Tibial nerve (tissue), 4 donors: ENCODE measurements around the gene MICU1. TPM values are rescaled to one million over a fixed set of nuclear protein-coding genes. Genes with fewer than 3 reads are reported as not detected.

Experiments
- DNase-seq, 2 donors: peaks; one replicate each; pipeline ENCODE4 v3.0.0-alpha.2; 2019; ENCODE audit warnings: low spot score in 2 of 2
- H3K27ac ChIP-seq, 4 donors: fragments of 200-600 bp; sonication (generic) in 3 of 4; one replicate each; pipeline ENCODE4 v1.5.1; 2017 to 2019; ENCODE audit warnings: mild to moderate bottlenecking in 1 of 4
- H3K27me3 ChIP-seq, 2 donors: fragments of 200-600 bp; sonication (generic) in 1 of 2; one replicate each; pipeline versions ENCODE4 v1.5.1 to v1.6.0; 2017 to 2019
- H3K36me3 ChIP-seq, 3 donors: fragments of 200-600 bp; sonication (generic); one replicate each; pipeline ENCODE4 v1.5.1; 2018 to 2019
- H3K4me1 ChIP-seq, 4 donors: fragments of 200-600 bp; sonication (generic) in 3 of 4; one replicate each; pipeline ENCODE4 v1.5.1; 2017 to 2019
- H3K4me3 ChIP-seq, 4 donors: fragments of 200-600 bp; sonication (generic) in 3 of 4; one replicate each; pipeline ENCODE4 v1.5.1; 2017 to 2019; ENCODE audit warnings: mild to moderate bottlenecking in 1 of 4, moderate library complexity in 1 of 4
- H3K9me3 ChIP-seq, 4 donors: fragments of 200-600 bp; sonication (generic) in 3 of 4; one replicate each; pipeline ENCODE4 v1.5.1; 2017 to 2019
- CTCF ChIP-seq, 5 experiments: fragments of 200-600 bp in 3 of 5; fragments of 450-650 bp in 2 of 5; sonication (generic) in 3 of 5; IDR thresholded peaks; one replicate each; pipeline ENCODE4 v1.5.1; 2016 to 2019; ENCODE audit warnings: antibody characterized with exemption in 5 of 5, mild to moderate bottlenecking in 3 of 5, moderate library complexity in 2 of 5
- EP300 ChIP-seq, 2 donors: sonication (generic); formaldehyde crosslinking; IDR thresholded peaks; one replicate each; pipeline ENCODE4 v1.6.1; 2017; ENCODE audit warnings: antibody characterized with exemption in 2 of 2, mild to moderate bottlenecking in 1 of 2
- POLR2A ChIP-seq, 2 donors: fragments of 450-650 bp; IDR thresholded peaks; one replicate each; pipeline ENCODE4 v1.6.1; 2017; ENCODE audit warnings: antibody characterized with exemption in 2 of 2, mild to moderate bottlenecking in 2 of 2, moderate library complexity in 2 of 2
- WGBS, 2 donors: methylation state at CpG; one replicate each; pipeline ENCODE4 v1.1.5; 2018; 5-methylcytosine and 5-hydroxymethylcytosine counted together
- total RNA-seq, 4 donors: library from RNA; depleted of rRNA; stranded (reverse); fragments of >200 nt; gene quantifications; one replicate each; pipeline ENCODE4 v1.1.0, GENCODE V29; 2016

MICU1 gene
- total RNA-seq, 4 donors from 2014 or later = 19.4 to 46.5 (median 35.8) TPM

DNA sequence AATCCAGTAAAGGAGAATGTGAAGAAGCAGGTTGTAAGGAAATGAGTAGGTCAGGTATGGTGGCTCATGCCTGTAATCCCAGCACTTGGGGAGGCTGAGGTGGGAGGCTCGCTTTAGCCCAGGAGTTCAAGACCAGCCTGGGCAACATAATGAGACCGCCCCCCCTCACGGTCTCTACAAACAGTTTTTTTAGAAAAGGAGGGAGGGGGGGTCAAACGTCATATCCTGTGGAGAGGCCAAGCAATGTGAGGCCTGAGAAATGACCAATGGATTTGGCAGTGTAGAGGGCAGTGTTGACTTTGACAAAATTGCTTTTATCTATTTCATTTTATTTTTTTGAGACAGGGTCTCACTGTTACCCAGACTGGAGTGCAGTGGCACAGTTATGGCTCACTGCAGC lies 268.9 kb downstream of the MICU1 start:
- no peak overlapping the region for H3K4me3 ChIP-seq
- WGBS, 2 donors = 60 to 63% methylated on average over 4 of the region's 4 CpGs
- H3K4me1 ChIP-seq = peaks cover 0 to 25% (median 14%) of the 10 kb centered on the region in 4 donors

DNA sequence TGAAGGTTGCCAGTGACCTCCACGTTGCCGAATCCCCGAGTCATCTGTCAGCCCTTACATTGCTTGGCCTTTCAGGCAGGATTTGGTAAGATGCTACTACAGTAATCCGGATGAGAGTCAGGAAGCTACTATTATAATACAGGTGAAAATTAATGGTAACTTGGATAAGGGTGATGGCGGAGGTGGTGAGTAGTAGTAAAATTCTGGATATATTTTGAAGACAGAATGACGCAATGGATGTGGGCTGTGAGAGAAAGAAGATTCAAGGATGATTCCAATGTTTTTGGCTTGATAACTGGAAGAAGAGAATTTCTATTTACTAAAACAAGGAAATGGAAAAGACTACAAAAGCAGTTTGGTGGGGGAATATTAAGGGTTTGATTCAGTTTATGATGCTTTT lies 269.8 kb downstream of the MICU1 start:
- Histone ChIP-seq H3K27me3 (no peaks in the 10 kb centered on the region), H3K4me3 (no peak overlapping the region), H3K36me3 (peaks cover 0 to 6% (median 0%) of the 10 kb centered on the region in 3 donors), H3K4me1 (peaks cover 0 to 33% (median 14%) of the 10 kb centered on the region in 4 donors), H3K9me3 (no peaks in the 10 kb centered on the region), H3K27ac (no peak overlapping the region)
- 91 to 94% methylated on average over 6 of the region's 6 CpGs for WGBS, 2 donors
- no peak for DNase-seq
- TF ChIP-seq CTCF (IDR thresholded peaks at IDR 0.05) (no peak), EP300 (IDR thresholded peaks at IDR 0.05) (no peak)

More for the DNA sequence above, 268.9 kb downstream of the MICU1 start:
- no peaks in the 10 kb centered on the region for H3K36me3 ChIP-seq
- H3K27ac ChIP-seq = no peak overlapping the region
- no peak for TF ChIP-seq EP300 (IDR thresholded peaks at IDR 0.05)
- no peak for TF ChIP-seq POLR2A (IDR thresholded peaks at IDR 0.05)
- no peak for TF ChIP-seq CTCF (IDR thresholded peaks at IDR 0.05)
- no peak for DNase-seq
- H3K9me3 ChIP-seq = no peaks in the 10 kb centered on the region
- no peaks in the 10 kb centered on the region for H3K27me3 ChIP-seq

- Histone ChIP-seq H3K27ac (peak overlapping the region; percentile 91 to 100 (median 94)), H3K4me3 (peak overlapping the region; percentile 78 to 94 (median 78)), H3K27me3 (no peaks in the 10 kb centered on the region), H3K9me3 (no peaks in the 10 kb centered on the region), H3K4me1 (peaks cover 0 to 38% (median 14%) of the 10 kb centered on the region in 4 donors), H3K36me3 (peaks cover 0 to 14% (median 0%) of the 10 kb centered on the region in 3 donors)
- no peak for TF ChIP-seq POLR2A (IDR thresholded peaks at IDR 0.05)
- TF ChIP-seq EP300 (IDR thresholded peaks at IDR 0.05) = no peak
- no peak for TF ChIP-seq CTCF (IDR thresholded peaks at IDR 0.05)
- 29 to 33% methylated on average over 7 of the region's 7 CpGs for WGBS, 2 donors
- DNase-seq = no peak
Observed at GRCh38 chr10:72355214-72355555, 270.7 kb downstream of the MICU1 start.

- Histone ChIP-seq H3K27me3 (no peaks in the 10 kb centered on the region), H3K36me3 (peaks cover 0 to 20% (median 0%) of the 10 kb centered on the region in 3 donors), H3K4me1 (peaks cover 0 to 43% (median 14%) of the 10 kb centered on the region in 4 donors), H3K4me3 (peak within 1 kb of the TSS; percentile 78 to 94 (median 78)), H3K9me3 (no peaks in the 10 kb centered on the region), H3K27ac (peak within 1 kb of the TSS; percentile 91 to 100 (median 94))
- 1% methylated on average over 72 to 73 of the region's 74 CpGs for WGBS, 2 donors
- peak; percentile 79 to 83 for DNase-seq
- TF ChIP-seq CTCF (IDR thresholded peaks at IDR 0.05) = peak in 2 of 5 experiments; percentile 3 to 67
- TF ChIP-seq EP300 (IDR thresholded peaks at IDR 0.05) = peak; percentile 24 to 96
- TF ChIP-seq POLR2A (IDR thresholded peaks at IDR 0.05) = peak; percentile 48 to 77
Observed at GRCh38 chr10:72354356-72355213, 271.3 kb downstream of the MICU1 start, which contains the start of gene DNAJB12. Gene DNAJB12, minus strand, starts transcription at chr10:72354919. Its CDS starts 22 bp downstream, at chr10:72354897.

- Histone ChIP-seq H3K27me3 (no peaks in the 10 kb centered on the region), H3K4me3 (peak overlapping the region; percentile 78 to 94 (median 78)), H3K4me1 (peaks cover 0 to 49% (median 14%) of the 10 kb centered on the region in 4 donors), H3K36me3 (peaks cover 0 to 27% (median 0%) of the 10 kb centered on the region in 3 donors), H3K27ac (peak overlapping the region; percentile 91 to 100 (median 94)), H3K9me3 (no peaks in the 10 kb centered on the region)
- WGBS, 2 donors = 0 to 2% methylated on average over 16 to 23 of the region's 23 CpGs
- no peak for TF ChIP-seq POLR2A (IDR thresholded peaks at IDR 0.05)
- no peak for TF ChIP-seq CTCF (IDR thresholded peaks at IDR 0.05)
- TF ChIP-seq EP300 (IDR thresholded peaks at IDR 0.05) = no peak
- no peak for DNase-seq
Observed at GRCh38 chr10:72353965-72354355, 271.9 kb downstream of the MICU1 start.
